Caki2 (cell line): Measurements from ENCODE around the gene DROSHA. TPM values are rescaled to one million over a fixed set of nuclear protein-coding genes. Genes with fewer than 3 reads are reported as not detected.
"Not testable (repeated sequence)": the region's sequence is repeated elsewhere in the genome, so short reads cannot be mapped to it uniquely, and the experiment has no call there.

Source experiments
- DNase-seq: peaks from one replicate; pipeline ENCODE4 v3.0.0-alpha.2; 2015; ENCODE audit warnings: low read depth
- in situ Hi-C: cut with HindIII; loops from 2 replicates; pipeline ENCODE4 v1.10.0; 2016; ENCODE audit warnings: low sequenced_read_pairs, low pct_unique_long_range_greater_than_20kb, mixed read lengths
- total RNA-seq: library from RNA; depleted of rRNA; stranded (reverse); fragments of >200 nt; shearing (Covaris generic); gene quantifications from 2 replicates; pipeline ENCODE4 v1.2.3, GENCODE V29; 2014; ENCODE audit warnings: low replicate concordance; rRNA removed

Gene DROSHA
- 21.6 and 92.0 TPM in 2 replicates for total RNA-seq

- peak; percentile 95 for DNase-seq
- in situ Hi-C loops: no loop called here
Observed at GRCh38 chr5:31531888-31532547, at the start of gene DROSHA, which contains the start of gene C5orf22. Gene DROSHA, minus strand, starts transcription at chr5:31532093. Its CDS starts 3,034 bp downstream, at chr5:31529059. Gene C5orf22, plus strand, starts transcription at chr5:31532301. Its CDS starts 92 bp downstream, at chr5:31532393.

GRCh38 chr5:31579558-31579957, 47.7 kb upstream of the DROSHA start:
- DNase-seq: no peak
- in situ Hi-C loops: no loop called here

GRCh38 chr5:31577438-31577837, 45.5 kb upstream of the DROSHA start:
- no peak for DNase-seq
- in situ Hi-C loops: no loop called here

- in situ Hi-C loops: no loop called here
- no peak for DNase-seq
Observed at GRCh38 chr5:31574772-31575171, 42.9 kb upstream of the DROSHA start.

- in situ Hi-C loops: no loop called here
Observed at GRCh38 chr5:31573494-31574142, 41.7 kb upstream of the DROSHA start.

GRCh38 chr5:31569068-31569467, 37.2 kb upstream of the DROSHA start:
- in situ Hi-C loops: no loop called here
- DNase-seq: no peak

More at GRCh38 chr5:31573494-31574142, 41.7 kb upstream of the DROSHA start:
- no peak for DNase-seq

- in situ Hi-C loops: no loop called here
Observed at GRCh38 chr5:31568302-31568835, 36.5 kb upstream of the DROSHA start.

GRCh38 chr5:31566362-31566761, 34.5 kb upstream of the DROSHA start:
- DNase-seq, in situ Hi-C loops: not testable (repeated sequence)

More at GRCh38 chr5:31568302-31568835, 36.5 kb upstream of the DROSHA start:
- DNase-seq: no peak

- in situ Hi-C loops: no loop called here
- no peak for DNase-seq
Observed at GRCh38 chr5:31563216-31563615, 31.3 kb upstream of the DROSHA start.

- in situ Hi-C loops: no loop called here
- no peak for DNase-seq
Observed at GRCh38 chr5:31561946-31562345, 30.1 kb upstream of the DROSHA start.

- no peak for DNase-seq
- in situ Hi-C loops: no loop called here
Observed at GRCh38 chr5:31559942-31560341, 28.0 kb upstream of the DROSHA start.

- in situ Hi-C loops: no loop called here
- DNase-seq: no peak
Observed at GRCh38 chr5:31556461-31556860, 24.6 kb upstream of the DROSHA start.

GRCh38 chr5:31554552-31554951, 22.7 kb upstream of the DROSHA start:
- DNase-seq: no peak
- in situ Hi-C loops: no loop called here

- DNase-seq: no peak
- in situ Hi-C loops: no loop called here
Observed at GRCh38 chr5:31553863-31554262, 22.0 kb upstream of the DROSHA start.

GRCh38 chr5:31551878-31552277, 20.0 kb upstream of the DROSHA start:
- in situ Hi-C loops: no loop called here
- no peak for DNase-seq

GRCh38 chr5:31549114-31549513, 17.2 kb upstream of the DROSHA start:
- in situ Hi-C loops, DNase-seq: not testable (repeated sequence)

GRCh38 chr5:31537851-31538250, 6.0 kb upstream of the DROSHA start:
- in situ Hi-C loops: no loop called here
- DNase-seq: no peak

- no peak for DNase-seq
- in situ Hi-C loops: no loop called here
Observed at GRCh38 chr5:31537349-31537748, 5.5 kb upstream of the DROSHA start.

GRCh38 chr5:31536873-31537272, 5.0 kb upstream of the DROSHA start:
- DNase-seq: no peak
- in situ Hi-C loops: no loop called here
